NCI-H226 (cell line): ENCODE data around the gene PRCP.
"Not testable (repeated sequence)": the region's sequence is repeated elsewhere in the genome, so short reads cannot be mapped to it uniquely, and the experiment has no call there.

Source experiments
- DNase-seq: peaks from one replicate; pipeline ENCODE4 v3.0.0-alpha.2; 2015

The PRCP gene

DNA sequence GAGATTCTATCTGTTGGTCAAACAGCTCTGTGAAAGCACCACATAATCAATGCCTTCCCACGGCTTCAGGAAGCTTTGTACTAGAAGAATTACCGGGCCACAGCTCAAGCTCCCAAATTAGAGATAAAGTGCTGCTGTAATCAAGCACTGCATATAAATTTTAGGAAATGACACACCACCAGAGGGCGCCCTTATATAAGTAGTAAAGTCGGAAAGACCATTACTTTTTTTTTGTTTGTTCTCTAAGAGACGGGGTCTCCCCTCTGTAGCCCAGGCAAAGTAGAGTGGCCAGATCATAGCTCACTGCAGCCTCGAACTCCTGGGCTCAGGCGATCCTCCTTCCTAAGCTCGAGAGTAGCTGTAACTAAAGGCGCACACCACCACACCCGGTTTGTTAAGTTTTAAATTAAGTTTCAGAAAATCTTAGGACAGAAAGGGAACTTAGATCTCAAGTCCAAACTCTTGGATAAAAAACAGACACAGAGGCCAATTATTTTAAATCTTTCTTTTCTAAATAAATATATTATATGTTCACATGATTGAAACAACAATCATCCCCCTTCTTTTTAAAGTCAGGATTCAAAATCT is 32.6 kb downstream of the PRCP start:
- peak; percentile 16 for DNase-seq

GRCh38 chr11:82865841-82866240 is 34.4 kb downstream of the PRCP start:
- no peak for DNase-seq

DNA sequence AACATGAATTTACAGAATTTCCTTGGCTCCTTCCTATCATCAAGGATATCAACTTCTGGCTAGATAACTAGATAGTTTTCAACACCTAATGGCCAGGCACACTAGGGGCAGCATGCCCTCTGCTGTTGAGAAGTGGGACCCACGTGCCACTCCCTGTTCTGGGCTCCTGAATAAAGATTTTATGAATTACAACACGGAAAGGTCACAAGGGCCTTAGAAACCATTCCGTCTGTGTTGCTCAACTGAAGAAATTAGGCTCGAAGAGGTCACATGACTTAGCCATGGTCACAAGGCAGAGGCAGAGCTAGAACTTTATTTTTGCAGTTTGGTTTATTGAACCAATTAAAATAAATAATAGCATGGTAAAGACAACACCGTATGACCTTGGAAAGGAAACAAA is 36.0 kb downstream of the PRCP start:
- peak; percentile 32 for DNase-seq

DNA sequence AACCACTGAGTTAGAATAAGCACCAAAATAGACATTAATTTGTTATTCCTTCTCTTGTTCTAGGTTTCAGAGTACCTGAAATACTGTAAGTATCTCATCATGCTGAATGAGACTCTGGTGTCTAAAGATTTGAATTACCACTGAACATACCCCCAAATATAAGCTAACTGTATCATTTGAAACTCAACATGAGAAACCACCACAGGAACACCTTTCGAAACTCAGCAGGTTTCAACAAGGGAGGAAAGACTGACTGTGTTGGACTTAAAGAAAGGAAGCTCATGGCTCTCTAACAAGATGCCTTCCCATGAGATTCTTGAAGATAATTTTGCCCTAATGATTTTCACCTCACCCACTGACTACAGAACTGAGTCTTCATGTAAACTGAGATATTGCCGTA is 37.0 kb downstream of the PRCP start:
- no peak for DNase-seq

DNA sequence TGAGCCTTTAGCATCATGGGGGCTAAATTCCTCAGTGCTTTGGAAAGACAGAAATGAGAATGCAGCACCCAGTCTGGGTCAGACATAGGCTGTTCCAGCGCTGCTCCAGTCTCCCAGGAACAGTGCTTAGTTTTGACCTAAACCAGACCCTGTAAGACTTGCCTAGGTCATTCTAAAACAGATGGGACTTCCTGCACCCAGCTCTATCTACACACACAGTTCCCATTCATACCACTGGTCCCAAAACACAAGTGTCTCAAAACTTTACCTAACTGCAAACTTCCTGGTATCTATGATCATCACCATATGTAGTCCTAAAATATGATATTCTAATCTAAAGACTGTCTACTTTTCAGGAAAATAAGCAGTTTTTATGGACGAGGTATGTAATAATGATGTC is 37.9 kb downstream of the PRCP start:
- no peak for DNase-seq

- no peak for DNase-seq
Observed at GRCh38 chr11:82859750-82860149, 40.5 kb downstream of the PRCP start.

GRCh38 chr11:82858556-82859091 is 41.6 kb downstream of the PRCP start:
- peak; percentile 69 for DNase-seq

DNA sequence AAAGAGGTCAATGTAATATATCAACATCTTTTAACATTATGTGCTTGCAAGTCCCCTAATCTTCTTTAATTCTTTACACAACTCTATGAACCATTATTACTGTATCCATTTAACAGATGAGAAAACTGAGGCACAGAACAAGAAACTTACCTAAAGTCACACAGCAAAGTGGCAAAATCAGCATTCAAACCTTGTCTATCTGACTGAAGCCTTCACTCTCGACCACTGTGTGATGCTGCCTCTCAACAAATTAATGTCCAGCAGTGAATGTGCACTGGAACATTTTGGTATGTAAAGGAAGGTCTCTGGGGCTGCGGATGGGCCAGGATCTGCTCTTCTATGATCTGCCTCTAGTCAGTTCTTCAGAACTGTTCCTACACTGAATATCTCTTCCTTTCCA is 42.1 kb downstream of the PRCP start:
- peak; percentile 2 for DNase-seq

- no peak for DNase-seq
Observed at GRCh38 chr11:82857145-82857544, 43.1 kb downstream of the PRCP start.

DNA sequence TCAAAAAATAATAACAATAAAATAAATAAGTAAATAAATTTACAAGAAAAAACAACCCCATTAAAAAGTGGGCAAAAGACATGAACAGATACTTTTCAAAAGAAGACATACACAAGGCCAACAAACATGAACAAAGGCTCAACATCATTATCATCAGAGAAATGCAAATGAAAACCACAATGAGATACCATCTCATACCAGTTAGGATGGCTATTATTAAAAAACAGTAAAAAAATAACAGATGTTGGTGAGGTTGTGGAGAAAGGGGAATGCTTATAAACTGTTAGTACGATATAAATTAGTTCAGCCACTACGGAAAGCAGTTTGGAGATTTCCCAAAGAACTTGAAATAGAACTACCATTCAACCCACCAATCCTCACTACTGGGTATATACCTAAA is 44.6 kb downstream of the PRCP start:
- no peak for DNase-seq

DNA sequence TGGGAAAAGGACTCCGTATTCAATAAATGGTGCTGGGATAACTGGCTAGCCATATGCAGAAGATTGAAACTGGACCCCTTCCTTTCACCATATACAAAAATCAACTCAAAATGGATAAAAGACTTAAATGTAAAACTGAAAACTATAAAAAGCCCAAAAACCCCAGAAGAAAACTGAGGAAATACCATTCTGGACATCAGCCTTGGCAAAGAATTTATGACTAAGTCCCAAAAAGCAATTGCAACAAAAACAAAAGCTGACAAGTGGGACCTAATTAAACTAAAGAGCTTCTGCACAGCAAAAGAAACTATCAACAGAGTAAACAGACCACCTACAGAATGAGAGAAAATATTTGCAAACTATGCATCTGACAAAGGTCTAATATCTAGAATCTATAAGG is 45.3 kb downstream of the PRCP start:
- DNase-seq: not testable (repeated sequence)

DNA sequence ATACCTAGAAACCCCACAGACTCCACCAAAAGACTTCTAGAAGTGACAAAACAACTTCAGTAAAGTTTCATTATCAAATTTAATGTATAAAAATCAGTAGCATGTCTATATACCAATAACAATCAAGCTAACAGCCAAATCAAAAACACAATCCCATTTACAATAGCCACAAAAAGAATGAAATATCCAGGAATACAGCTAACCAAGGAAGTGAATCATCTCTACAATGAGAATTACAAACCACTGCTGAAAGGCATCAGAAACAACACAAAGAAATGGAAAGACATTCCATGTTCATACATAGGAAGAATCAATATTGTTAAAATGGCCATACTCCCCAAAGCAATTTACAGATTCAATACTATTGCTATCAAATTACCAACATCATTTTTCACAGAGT is 46.0 kb downstream of the PRCP start:
- DNase-seq: no peak

- no peak for DNase-seq
Observed at GRCh38 chr11:82848829-82849228, 51.4 kb downstream of the PRCP start.

DNA sequence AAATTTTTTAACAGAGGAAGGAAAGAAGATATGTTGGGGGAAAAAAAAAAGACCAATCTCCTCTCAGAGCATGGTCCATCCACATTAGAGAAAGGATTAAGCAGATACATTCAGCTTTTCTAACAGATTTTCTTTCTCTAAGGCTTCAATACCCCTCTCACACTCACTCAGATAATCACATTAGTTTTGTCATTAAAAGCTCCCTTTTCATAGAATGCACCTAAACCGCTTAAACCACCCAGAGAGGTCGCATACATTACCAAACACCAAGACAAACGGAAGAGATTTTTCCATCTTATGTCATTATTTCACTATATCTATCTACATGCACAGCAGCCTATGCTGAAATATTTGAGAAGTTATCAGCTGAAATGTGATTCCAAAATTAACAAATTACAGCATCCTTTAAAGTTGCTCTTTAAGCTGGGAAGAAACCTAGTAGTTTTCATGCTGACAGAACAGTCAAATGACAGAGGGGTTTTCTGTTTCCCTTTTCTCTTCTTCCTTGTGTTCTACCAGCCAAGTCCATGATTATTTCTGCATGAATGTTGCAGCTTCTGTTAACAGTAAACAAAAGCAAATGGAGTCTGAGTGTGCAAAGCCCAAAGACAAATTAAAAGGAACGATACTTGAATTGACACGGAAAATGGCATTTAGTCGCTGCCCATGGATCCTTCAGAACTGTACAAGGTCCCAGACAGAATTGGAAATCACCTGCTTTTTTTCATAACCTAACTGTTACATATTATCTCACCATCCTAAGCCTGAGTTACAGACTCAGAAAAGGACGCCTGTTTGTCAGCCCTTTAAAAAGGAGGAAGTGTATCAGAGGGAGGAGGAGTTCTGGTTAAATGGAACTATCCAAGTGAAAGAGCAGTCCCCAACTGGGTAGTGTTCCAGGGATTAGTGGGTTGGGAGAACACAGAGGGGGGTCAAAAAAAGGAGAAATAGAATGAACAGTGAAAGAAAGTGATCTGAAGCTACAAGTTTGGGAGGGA is 54.6 kb downstream of the PRCP start:
- no peak for DNase-seq

- no peak for DNase-seq
Observed at GRCh38 chr11:82843057-82843795, 57.0 kb downstream of the PRCP start.

DNA sequence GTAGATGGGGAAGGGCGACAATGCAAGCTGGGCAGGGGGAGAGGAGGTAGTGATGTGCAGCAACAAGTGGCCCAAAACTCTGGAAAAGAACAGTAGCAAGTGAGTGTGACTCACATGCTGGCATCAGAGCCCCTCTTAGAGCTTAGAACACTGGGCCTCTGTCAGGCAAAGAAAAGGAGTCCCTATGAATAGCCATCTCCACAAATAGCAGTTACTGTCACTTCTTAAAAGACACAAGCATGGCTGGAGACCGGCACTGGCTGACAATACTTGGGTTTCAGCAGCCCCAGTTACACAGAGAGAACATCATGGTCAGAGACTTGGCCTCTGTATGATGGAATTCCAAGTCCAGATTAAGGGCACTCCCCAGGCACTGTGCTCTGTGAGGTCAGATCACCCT is 58.2 kb downstream of the PRCP start:
- DNase-seq: no peak

- DNase-seq: no peak
Observed at GRCh38 chr11:82837650-82838049, 62.6 kb downstream of the PRCP start.

GRCh38 chr11:82832983-82833382 is 67.2 kb downstream of the PRCP start:
- DNase-seq: no peak

DNA sequence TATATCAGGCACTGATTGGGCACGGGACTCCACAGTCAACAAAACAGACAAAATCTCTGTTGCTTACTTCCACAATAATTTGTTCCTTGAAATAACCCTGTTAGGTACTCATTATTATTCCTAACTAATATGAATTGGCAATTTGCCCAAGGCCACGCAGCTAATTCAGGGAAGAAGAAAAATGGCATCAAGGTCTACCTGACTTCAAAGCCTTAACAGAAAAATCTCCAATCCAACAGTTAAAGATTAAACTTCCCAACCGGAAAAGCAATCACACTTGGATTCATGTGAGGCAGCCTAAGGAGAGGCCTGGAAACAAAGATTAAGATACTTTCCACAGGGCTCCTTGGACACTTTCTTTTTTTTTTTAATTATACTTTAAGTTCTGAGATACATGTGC is 68.9 kb downstream of the PRCP start:
- DNase-seq: no peak

- no peak for DNase-seq
Observed at GRCh38 chr11:82830746-82831145, 69.5 kb downstream of the PRCP start.

- DNase-seq: no peak
Observed at GRCh38 chr11:82829101-82829500, 71.1 kb downstream of the PRCP start.

GRCh38 chr11:82828472-82828871 is 71.8 kb downstream of the PRCP start:
- no peak for DNase-seq

- DNase-seq: no peak
Observed at GRCh38 chr11:82826526-82826925, 73.7 kb downstream of the PRCP start.
